ENCODE results near the gene CENPF. TPM values are rescaled to one million over a fixed set of nuclear protein-coding genes. Genes with fewer than 3 reads are reported as not detected.

The CENPF gene
- total RNA-seq, 1 experiment from 2014 or later, result 144 TPM

- CTCF ChIA-PET, result interaction anchor here (0.6 to 7.0 kb wide), 11 partner anchors 10 to 254 kb away, joined by 3 to 79 read pairs (median 5); partner anchors contain the start of gene PTPN14
- H3K9me3 Mint-ChIP-seq (ENCODE audit: low read depth, unreplicated experiment), result no peaks in the 10 kb centered on the region
- H3K27ac Mint-ChIP-seq (ENCODE audit: unreplicated experiment), result peak overlapping the region; percentile 73
- peak overlapping the region; percentile 1 for H3K4me3 Mint-ChIP-seq (ENCODE audit: low read depth, unreplicated experiment)
- no peaks in the 10 kb centered on the region for H3K36me3 Mint-ChIP-seq (ENCODE audit: insufficient read depth, unreplicated experiment)
- BruUV-seq (replicated peaks), result no TSS peak
- H3K27me3 Mint-ChIP-seq (ENCODE audit: unreplicated experiment), result no peaks in the 10 kb centered on the region
- intact Hi-C loops (cut with micrococcal nuclease; ENCODE audit: unreplicated experiment), result loop anchor here (1.0 to 2.0 kb wide), 4 partner anchors 32 to 136 kb away; no protein-coding TSS in a partner anchor
- H3K4me1 Mint-ChIP-seq (ENCODE audit: low read depth, unreplicated experiment), result peaks cover 53% of the 10 kb centered on the region
- no peak for TF ChIP-seq CTCF (IDR thresholded peaks at IDR 0.05; ENCODE audit: unreplicated experiment)
- DNase-seq, result no peak
Observed at GRCh38 chr1:214582289-214582891, 20.6 kb upstream of the CENPF start.

DNA sequence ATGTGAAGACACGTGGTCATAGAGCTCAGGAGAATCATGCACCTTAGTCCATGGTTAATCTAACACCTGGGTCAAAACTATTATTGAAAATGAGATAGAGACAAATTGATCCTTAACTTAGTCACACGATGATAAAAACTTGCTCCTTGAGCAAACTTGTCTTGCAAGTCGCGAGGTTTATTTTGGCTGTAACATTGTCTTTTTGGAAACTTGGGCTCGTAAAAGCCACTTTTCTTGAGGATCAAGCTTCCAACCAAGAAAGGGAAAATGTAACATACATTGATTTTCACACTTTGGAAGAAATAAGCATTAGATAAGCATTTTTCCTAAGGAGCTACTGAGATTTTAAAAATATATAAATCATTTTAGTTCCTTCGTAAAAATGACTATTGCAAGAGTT is 19.9 kb upstream of the CENPF start:
- H3K4me1 Mint-ChIP-seq (ENCODE audit: low read depth, unreplicated experiment), result peaks cover 53% of the 10 kb centered on the region
- BruUV-seq (replicated peaks), result no TSS peak
- no peak overlapping the region for H3K4me3 Mint-ChIP-seq (ENCODE audit: low read depth, unreplicated experiment)
- H3K27ac Mint-ChIP-seq (ENCODE audit: unreplicated experiment), result peak overlapping the region; percentile 73
- H3K27me3 Mint-ChIP-seq (ENCODE audit: unreplicated experiment), result no peaks in the 10 kb centered on the region
- TF ChIP-seq CTCF (IDR thresholded peaks at IDR 0.05; ENCODE audit: unreplicated experiment), result no peak
- no peaks in the 10 kb centered on the region for H3K9me3 Mint-ChIP-seq (ENCODE audit: low read depth, unreplicated experiment)
- CTCF ChIA-PET, result interaction anchor here (0.7 to 7.0 kb wide), 7 partner anchors 9 to 254 kb away, joined by 3 to 79 read pairs (median 6); partner anchors contain the start of gene PTPN14
- intact Hi-C loops (cut with micrococcal nuclease; ENCODE audit: unreplicated experiment), result loop anchor here (2.0 kb wide), 2 partner anchors 76 to 136 kb away; no protein-coding TSS in a partner anchor
- H3K36me3 Mint-ChIP-seq (ENCODE audit: insufficient read depth, unreplicated experiment), result no peaks in the 10 kb centered on the region
- no peak for DNase-seq

- no peak for TF ChIP-seq CTCF (IDR thresholded peaks at IDR 0.05; ENCODE audit: unreplicated experiment)
- no peak for DNase-seq
- Mint-ChIP-seq H3K9me3 (ENCODE audit: low read depth, unreplicated experiment) (no peaks in the 10 kb centered on the region), H3K4me3 (ENCODE audit: low read depth, unreplicated experiment) (no peak overlapping the region), H3K4me1 (ENCODE audit: low read depth, unreplicated experiment) (peaks cover 51% of the 10 kb centered on the region), H3K27ac (ENCODE audit: unreplicated experiment) (no peak overlapping the region), H3K36me3 (ENCODE audit: insufficient read depth, unreplicated experiment) (no peaks in the 10 kb centered on the region), H3K27me3 (ENCODE audit: unreplicated experiment) (no peaks in the 10 kb centered on the region)
- intact Hi-C loops (cut with micrococcal nuclease; ENCODE audit: unreplicated experiment), result loop anchor here (2.0 kb wide), 3 partner anchors 77 to 323 kb away; no protein-coding TSS in a partner anchor
- CTCF ChIA-PET, result interaction anchor here (0.6 to 7.0 kb wide), 11 partner anchors 10 to 251 kb away, joined by 3 to 79 read pairs (median 6); partner anchors contain the start of gene PTPN14
- no TSS peak for BruUV-seq (replicated peaks)
Observed at GRCh38 chr1:214583824-214584554, 19.0 kb upstream of the CENPF start.

- peaks cover 45% of the 10 kb centered on the region for H3K4me1 Mint-ChIP-seq (ENCODE audit: low read depth, unreplicated experiment)
- BruUV-seq (replicated peaks), result no TSS peak
- H3K36me3 Mint-ChIP-seq (ENCODE audit: insufficient read depth, unreplicated experiment), result no peaks in the 10 kb centered on the region
- no peak for DNase-seq
- H3K4me3 Mint-ChIP-seq (ENCODE audit: low read depth, unreplicated experiment), result no peak overlapping the region
- peak; percentile 44 for TF ChIP-seq CTCF (IDR thresholded peaks at IDR 0.05; ENCODE audit: unreplicated experiment)
- H3K27ac Mint-ChIP-seq (ENCODE audit: unreplicated experiment), result no peak overlapping the region
- H3K27me3 Mint-ChIP-seq (ENCODE audit: unreplicated experiment), result no peaks in the 10 kb centered on the region
- no peaks in the 10 kb centered on the region for H3K9me3 Mint-ChIP-seq (ENCODE audit: low read depth, unreplicated experiment)
- intact Hi-C loops (cut with micrococcal nuclease; ENCODE audit: unreplicated experiment), result loop anchor here (1.0 to 5.0 kb wide), 4 partner anchors 197 to 368 kb away; no protein-coding TSS in a partner anchor
- CTCF ChIA-PET, result interaction anchor here (0.6 to 7.0 kb wide), 11 partner anchors 9 to 256 kb away, joined by 3 to 79 read pairs (median 5); partner anchors contain the start of gene PTPN14
Observed at GRCh38 chr1:214584805-214585766, 17.9 kb upstream of the CENPF start.

Measured in Calu3 (cell line).